ENCODE results near the gene CDK3. TPM values are rescaled to one million over a fixed set of nuclear protein-coding genes. Genes with fewer than 3 reads are reported as not detected.
"Not testable (repeated sequence)": the region's sequence is repeated elsewhere in the genome, so short reads cannot be mapped to it uniquely, and the experiment has no call there.

CDK3 gene
- total RNA-seq, 1 experiment from 2014 or later, result 8.5 TPM

DNA sequence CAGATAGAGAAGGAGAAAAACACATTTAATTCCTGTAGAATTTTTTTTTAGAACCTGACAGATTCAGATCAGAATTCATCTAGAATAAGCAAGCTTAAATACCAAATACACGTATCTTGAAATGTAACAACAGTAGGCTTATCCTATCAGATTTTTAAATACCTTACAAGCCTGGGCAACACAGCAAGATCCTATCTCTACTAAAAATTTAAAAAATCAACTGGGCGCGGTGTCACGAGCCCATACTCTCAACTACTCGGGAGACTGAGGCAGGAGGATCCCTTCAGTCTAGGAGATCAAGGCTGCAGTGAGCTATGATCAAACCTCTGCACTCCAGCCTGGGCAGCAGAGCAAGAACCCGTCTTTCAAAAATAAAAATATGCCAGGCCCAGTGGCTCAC, 35.2 kb upstream of the CDK3 start:
- Histone ChIP-seq H3K9ac (ENCODE audit: low read length) (no peak overlapping the region), H3K36me3 (ENCODE audit: low read depth, low read length) (peaks cover 7% of the 10 kb centered on the region; the same call in 1 of the 2 replicates), H3K4me1 (ENCODE audit: insufficient read depth, low read length) (peaks cover 7% of the 10 kb centered on the region), H3K9me2 (replicated peaks; ENCODE audit: low read length) (no peaks in the 10 kb centered on the region), H2AFZ (ENCODE audit: low read length) (no peak overlapping the region), H3K27ac (ENCODE audit: low read length) (no peak overlapping the region), H3F3A (ENCODE audit: low read length, unreplicated experiment) (peaks cover 2% of the 10 kb centered on the region), H3K79me2 (ENCODE audit: low read length) (peaks cover 56% of the 10 kb centered on the region), H3K27me3 (ENCODE audit: low read length) (no peaks in the 10 kb centered on the region), H3K9me3 (ENCODE audit: low read length) (no peaks in the 10 kb centered on the region), H3K4me3 (ENCODE audit: low read length) (no peak overlapping the region), H3K4me2 (ENCODE audit: low read length) (no peak overlapping the region), H4K20me1 (ENCODE audit: low read length) (0 out of 2 replicates have a peak, but pooled peaks cover 2% of the 10 kb centered on the region)
- intact Hi-C loops (cut with micrococcal nuclease), result no loop called here
- ChIA-PET CTCF (interaction anchor here (0.6 kb wide), 1 partner anchor 35 kb away, joined by 6 read pairs; the partner anchor contains the start of gene CDK3), POLR2A (ENCODE audit: unreplicated experiment) (interaction anchor here (0.9 kb wide), 1 partner anchor 24 kb away, joined by 11 read pairs; no protein-coding TSS in a partner anchor)
- no peak for TF ChIP-seq EZH2 (IDR thresholded peaks at IDR 0.05; ENCODE audit: low read length, unreplicated experiment)
- TF ChIP-seq, protein P1, sequence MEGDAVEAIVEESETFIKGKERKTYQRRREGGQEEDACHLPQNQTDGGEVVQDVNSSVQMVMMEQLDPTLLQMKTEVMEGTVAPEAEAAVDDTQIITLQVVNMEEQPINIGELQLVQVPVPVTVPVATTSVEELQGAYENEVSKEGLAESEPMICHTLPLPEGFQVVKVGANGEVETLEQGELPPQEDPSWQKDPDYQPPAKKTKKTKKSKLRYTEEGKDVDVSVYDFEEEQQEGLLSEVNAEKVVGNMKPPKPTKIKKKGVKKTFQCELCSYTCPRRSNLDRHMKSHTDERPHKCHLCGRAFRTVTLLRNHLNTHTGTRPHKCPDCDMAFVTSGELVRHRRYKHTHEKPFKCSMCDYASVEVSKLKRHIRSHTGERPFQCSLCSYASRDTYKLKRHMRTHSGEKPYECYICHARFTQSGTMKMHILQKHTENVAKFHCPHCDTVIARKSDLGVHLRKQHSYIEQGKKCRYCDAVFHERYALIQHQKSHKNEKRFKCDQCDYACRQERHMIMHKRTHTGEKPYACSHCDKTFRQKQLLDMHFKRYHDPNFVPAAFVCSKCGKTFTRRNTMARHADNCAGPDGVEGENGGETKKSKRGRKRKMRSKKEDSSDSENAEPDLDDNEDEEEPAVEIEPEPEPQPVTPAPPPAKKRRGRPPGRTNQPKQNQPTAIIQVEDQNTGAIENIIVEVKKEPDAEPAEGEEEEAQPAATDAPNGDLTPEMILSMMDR (conservative IDR thresholded peaks at IDR 0.05; ENCODE audit: low read depth, low read length), result no peak
- no peak for TF ChIP-seq EZH2phosphoT487 (IDR thresholded peaks at IDR 0.05; ENCODE audit: borderline replicate concordance, low read length)
- BruUV-seq (replicated peaks), result no TSS peak
- DNase-seq, result no peak
- ATAC-seq, result no peak

DNA sequence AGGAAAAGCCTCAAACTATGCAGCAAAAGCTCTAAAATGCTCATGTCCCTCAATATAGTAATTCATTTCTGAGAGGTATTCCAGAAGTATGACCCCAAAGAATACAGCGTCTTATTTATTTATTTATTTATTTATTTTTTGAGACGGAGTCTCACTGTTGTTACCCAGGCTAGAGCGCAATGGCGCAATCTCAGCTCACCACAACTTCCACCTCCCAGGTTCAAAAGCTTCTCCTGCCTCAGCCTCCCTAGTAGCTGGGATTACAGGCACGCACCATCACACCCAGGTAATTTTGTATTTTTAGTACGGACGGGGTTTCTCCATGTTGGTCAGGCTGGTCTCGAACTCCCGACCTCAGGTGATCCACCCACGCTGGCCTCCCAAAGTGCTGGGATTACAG, 31.6 kb upstream of the CDK3 start:
- H4K20me1 ChIP-seq (ENCODE audit: low read length); CTCF ChIA-PET; H3F3A ChIP-seq (ENCODE audit: low read length, unreplicated experiment); H3K27me3 ChIP-seq (ENCODE audit: low read length); H3K9me2 ChIP-seq (replicated peaks; ENCODE audit: low read length); H3K4me3 ChIP-seq (ENCODE audit: low read length); H3K9ac ChIP-seq (ENCODE audit: low read length); H3K9me3 ChIP-seq (ENCODE audit: low read length); intact Hi-C loops (cut with micrococcal nuclease); H3K27ac ChIP-seq (ENCODE audit: low read length); H2AFZ ChIP-seq (ENCODE audit: low read length); ATAC-seq; DNase-seq; H3K4me2 ChIP-seq (ENCODE audit: low read length); BruUV-seq (replicated peaks): not testable (repeated sequence)
- POLR2A ChIA-PET (ENCODE audit: unreplicated experiment), result interaction anchor here (0.5 to 0.6 kb wide), 2 partner anchors 10 to 28 kb away, joined by 4 read pairs; partner anchors contain the start of gene ACOX1
- Histone ChIP-seq H3K4me1 (ENCODE audit: insufficient read depth, low read length) (peaks cover 11% of the 10 kb centered on the region), H3K79me2 (ENCODE audit: low read length) (peaks cover 64% of the 10 kb centered on the region), H3K36me3 (ENCODE audit: low read depth, low read length) (peaks cover 11% of the 10 kb centered on the region; the same call in 1 of the 2 replicates)

DNA sequence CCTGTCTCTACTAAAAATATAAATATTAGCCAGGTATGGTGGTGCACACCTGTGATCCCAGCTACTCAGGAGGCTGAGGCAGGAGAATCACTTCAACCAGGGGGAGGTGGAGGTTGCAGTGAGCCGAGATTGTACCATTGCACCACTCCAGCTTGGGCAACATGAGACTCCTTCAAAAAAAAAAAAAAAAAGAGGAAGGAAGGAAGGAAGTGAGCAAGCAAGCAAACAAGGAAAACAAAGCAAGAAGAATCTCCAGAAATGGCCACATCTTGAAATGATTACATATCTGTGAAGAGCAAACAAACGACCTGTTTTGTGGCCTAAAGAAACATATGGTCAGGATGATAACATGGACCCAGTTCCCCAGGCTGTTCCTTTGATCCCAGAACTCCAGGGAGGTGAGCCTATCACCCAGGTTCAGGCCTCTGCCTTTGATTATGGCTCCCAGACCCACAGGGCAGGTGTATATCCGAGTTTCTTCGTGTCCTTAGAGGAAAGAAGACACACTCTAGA, 30.6 kb upstream of the CDK3 start:
- peaks cover 11% of the 10 kb centered on the region for H3K4me1 ChIP-seq (ENCODE audit: insufficient read depth, low read length)
- CTCF ChIA-PET, result no interaction called here
- intact Hi-C loops (cut with micrococcal nuclease), result no loop called here

More for the DNA sequence above, 30.6 kb upstream of the CDK3 start:
- peak; percentile 75 for DNase-seq
- H3K27ac ChIP-seq (ENCODE audit: low read length), result peak overlapping the region; percentile 46
- TF ChIP-seq, protein P1 (conservative IDR thresholded peaks at IDR 0.05; ENCODE audit: low read depth, low read length), result no peak
- TF ChIP-seq EZH2phosphoT487 (IDR thresholded peaks at IDR 0.05; ENCODE audit: borderline replicate concordance, low read length) (no peak), EZH2 (IDR thresholded peaks at IDR 0.05; ENCODE audit: low read length, unreplicated experiment) (no peak)
- H4K20me1 ChIP-seq (ENCODE audit: low read length), result 0 out of 2 replicates have a peak, but pooled peaks cover 6% of the 10 kb centered on the region
- H3K4me2 ChIP-seq (ENCODE audit: low read length), result peak overlapping the region; percentile 20; the same call in 1 of the 2 replicates
- no peak overlapping the region for H3K9ac ChIP-seq (ENCODE audit: low read length)
- H3K27me3 ChIP-seq (ENCODE audit: low read length), result no peaks in the 10 kb centered on the region
- BruUV-seq (replicated peaks), result no TSS peak
- POLR2A ChIA-PET (ENCODE audit: unreplicated experiment), result no interaction called here
- H3K9me2 ChIP-seq (replicated peaks; ENCODE audit: low read length), result no peaks in the 10 kb centered on the region
- peaks cover 16% of the 10 kb centered on the region; the same call in 1 of the 2 replicates for H3K36me3 ChIP-seq (ENCODE audit: low read depth, low read length)
- H3K4me3 ChIP-seq (ENCODE audit: low read length), result no peak overlapping the region
- no peak overlapping the region for H2AFZ ChIP-seq (ENCODE audit: low read length)
- H3F3A ChIP-seq (ENCODE audit: low read length, unreplicated experiment), result peaks cover 5% of the 10 kb centered on the region
- no peaks in the 10 kb centered on the region for H3K9me3 ChIP-seq (ENCODE audit: low read length)
- H3K79me2 ChIP-seq (ENCODE audit: low read length), result peaks cover 60% of the 10 kb centered on the region
- ATAC-seq, result peak; percentile 93

Measured in PC-3 (cell line).